ENCODE data around the gene RTL9. TPM values are rescaled to one million over a fixed set of nuclear protein-coding genes. Genes with fewer than 3 reads are reported as not detected.

Gene RTL9
- total RNA-seq, 4 donors from 2014 or later: under 0.01 TPM; not detected in 3

GRCh38 chrX:110397904-110398303 lies 39.3 kb downstream of the RTL9 start:
- H3K9me3 ChIP-seq: no peaks in the 10 kb centered on the region
- H3K27me3 ChIP-seq: no peaks in the 10 kb centered on the region
- WGBS, 2 donors (ENCODE audit: low coverage in 1 of 2): 66% methylated on average over 6 of the region's 6 CpGs; no CpG with 5 or more reads in 1 of the 2 donors
- no peaks in the 10 kb centered on the region for H3K36me3 ChIP-seq
- no peak overlapping the region for H3K27ac ChIP-seq
- no peak for DNase-seq
- no peak overlapping the region for H3K4me3 ChIP-seq
- intact Hi-C loops (cut with DNase I; ENCODE audit: low total_unique reads) (no loop called here), in situ Hi-C loops (cut with MboI; ENCODE audit: low pct_ligation_motif_present in 1 of 4, low pct_unique_long_range_greater_than_20kb in 1 of 4, low sequenced_read_pairs in 3 of 4) (loop anchor here in 1 of 4 donors (25.0 kb wide), 1 partner anchor 486 kb away; no protein-coding TSS in a partner anchor)
- no peaks in the 10 kb centered on the region for H3K4me1 ChIP-seq
- TF ChIP-seq CTCF (IDR thresholded peaks at IDR 0.05) (no peak), POLR2A (IDR thresholded peaks at IDR 0.05) (no peak), EP300 (IDR thresholded peaks at IDR 0.05; ENCODE audit: low read depth) (no peak), POLR2AphosphoS5 (IDR thresholded peaks at IDR 0.05) (no peak)

- no peak for DNase-seq
- no peak for TF ChIP-seq POLR2A (IDR thresholded peaks at IDR 0.05)
- TF ChIP-seq POLR2AphosphoS5 (IDR thresholded peaks at IDR 0.05): no peak
- no peak for TF ChIP-seq CTCF (IDR thresholded peaks at IDR 0.05)
- no peak for TF ChIP-seq EP300 (IDR thresholded peaks at IDR 0.05; ENCODE audit: low read depth)
- in situ Hi-C loops (cut with MboI; ENCODE audit: low pct_ligation_motif_present in 1 of 4, low pct_unique_long_range_greater_than_20kb in 1 of 4, low sequenced_read_pairs in 3 of 4) (loop anchor here in 1 of 4 donors (25.0 kb wide), 1 partner anchor 487 kb away; no protein-coding TSS in a partner anchor), intact Hi-C loops (cut with DNase I; ENCODE audit: low total_unique reads) (no loop called here)
- Histone ChIP-seq H3K27ac (no peak overlapping the region), H3K9me3 (no peaks in the 10 kb centered on the region), H3K27me3 (no peaks in the 10 kb centered on the region), H3K4me1 (no peaks in the 10 kb centered on the region), H3K4me3 (no peak overlapping the region), H3K36me3 (no peaks in the 10 kb centered on the region)
- 74 to 94% methylated on average over 3 to 5 of the region's 5 CpGs for WGBS, 2 donors (ENCODE audit: low coverage in 1 of 2)
Observed at GRCh38 chrX:110399497-110399896, 40.8 kb downstream of the RTL9 start.

- Histone ChIP-seq H3K27me3 (no peaks in the 10 kb centered on the region), H3K4me1 (no peaks in the 10 kb centered on the region), H3K9me3 (no peaks in the 10 kb centered on the region), H3K4me3 (no peak overlapping the region), H3K36me3 (no peaks in the 10 kb centered on the region), H3K27ac (no peak overlapping the region)
- TF ChIP-seq EP300 (IDR thresholded peaks at IDR 0.05; ENCODE audit: low read depth) (no peak), POLR2AphosphoS5 (IDR thresholded peaks at IDR 0.05) (no peak)
- WGBS, 2 donors (ENCODE audit: low coverage in 1 of 2): 84 to 100% methylated on average over 1 to 3 of the region's 3 CpGs
- no peak for DNase-seq
- intact Hi-C loops (cut with DNase I; ENCODE audit: low total_unique reads): no loop called here
- in situ Hi-C loops (cut with MboI; ENCODE audit: low pct_ligation_motif_present in 1 of 4, low pct_unique_long_range_greater_than_20kb in 1 of 4, low sequenced_read_pairs in 3 of 4): loop anchor here in 3 of 4 donors (10.0 to 25.0 kb wide), 2 partner anchors 235 to 488 kb away; no protein-coding TSS in a partner anchor
Observed at GRCh38 chrX:110399966-110400365, 41.3 kb downstream of the RTL9 start.

- WGBS, 2 donors (ENCODE audit: low coverage in 1 of 2): 71% methylated on average over 3 of the region's 3 CpGs; no CpG with 5 or more reads in 1 of the 2 donors
- intact Hi-C loops (cut with DNase I; ENCODE audit: low total_unique reads): no loop called here
- Histone ChIP-seq H3K9me3 (no peaks in the 10 kb centered on the region), H3K4me3 (no peak overlapping the region), H3K36me3 (no peaks in the 10 kb centered on the region), H3K4me1 (no peaks in the 10 kb centered on the region), H3K27ac (no peak overlapping the region), H3K27me3 (no peaks in the 10 kb centered on the region)
- no peak for DNase-seq
- in situ Hi-C loops (cut with MboI; ENCODE audit: low pct_ligation_motif_present in 1 of 4, low pct_unique_long_range_greater_than_20kb in 1 of 4, low sequenced_read_pairs in 3 of 4): loop anchor here in 2 of 4 donors (10.0 to 25.0 kb wide), 2 partner anchors 236 to 489 kb away; no protein-coding TSS in a partner anchor
- TF ChIP-seq CTCF (IDR thresholded peaks at IDR 0.05) (no peak), POLR2A (IDR thresholded peaks at IDR 0.05) (no peak), POLR2AphosphoS5 (IDR thresholded peaks at IDR 0.05) (no peak), EP300 (IDR thresholded peaks at IDR 0.05; ENCODE audit: low read depth) (no peak)
Observed at GRCh38 chrX:110401135-110401534, 42.5 kb downstream of the RTL9 start.
